WTC11 (cell line): ENCODE measurements around the gene NME8. TPM values are rescaled to one million over a fixed set of nuclear protein-coding genes. Genes with fewer than 3 reads are reported as not detected.

Experiments used
- ATAC-seq: fragments of 200-7000 bp; cut with Tn5 transposase; 2 replicates; pipeline ENCODE4 v1.10.0; 2021; ENCODE audit warnings: mild to moderate bottlenecking, moderate library complexity
- CTCF ChIA-PET: fragments of 300-600 bp; sonication (Branson Sonifier 250); formaldehyde crosslinking; loops from one replicate; lab custom pipeline; 2021; ENCODE audit warnings: antibody characterized with exemption; lab: Charles Lee
- POLR2A ChIA-PET: fragments of 350-600 bp; sonication (Branson Sonifier 250); formaldehyde crosslinking; loops from one replicate; lab custom pipeline; 2021; ENCODE audit warnings: antibody characterized with exemption; lab: Charles Lee
- DNase-seq: peaks from one replicate; pipeline ENCODE4 v3.0.0; 2021; ENCODE audit warnings: low spot score
- H3K27ac Mint-ChIP-seq: 2 replicates; pipeline ENCODE4 v1.8.0; 2021; ENCODE audit warnings: mixed read lengths
- H3K27me3 Mint-ChIP-seq: 2 replicates; pipeline ENCODE4 v1.8.0; 2021; ENCODE audit warnings: low read depth, mild to moderate bottlenecking, moderate library complexity, mixed read lengths
- H3K36me3 Mint-ChIP-seq: 2 replicates; pipeline ENCODE4 v1.8.0; 2021; ENCODE audit warnings: mixed read lengths
- H3K4me1 Mint-ChIP-seq: 2 replicates; pipeline ENCODE4 v1.8.0; 2022; ENCODE audit warnings: mixed read lengths
- H3K4me3 Mint-ChIP-seq: 2 replicates; pipeline ENCODE4 v1.8.0; 2021; ENCODE audit warnings: mild to moderate bottlenecking, moderate library complexity, mixed read lengths
- H3K9me3 Mint-ChIP-seq: 2 replicates; pipeline ENCODE4 v1.8.0; 2021; ENCODE audit warnings: mixed read lengths
- ATF3 ChIP-seq: sonication (generic); formaldehyde crosslinking; conservative IDR thresholded peaks from 2 replicates; pipeline ENCODE4 v1.8.1; 2022; ENCODE audit warnings: mild to moderate bottlenecking, missing genetic modification reagents
- CBFB ChIP-seq: sonication (generic); formaldehyde crosslinking; IDR thresholded peaks from 2 replicates; pipeline ENCODE4 v1.8.1; 2022; ENCODE audit warnings: mild to moderate bottlenecking, low read depth, missing genetic modification reagents
- ESRRA ChIP-seq: sonication (generic); formaldehyde crosslinking; IDR thresholded peaks from 2 replicates; pipeline ENCODE4 v1.8.1; 2022; ENCODE audit warnings: mild to moderate bottlenecking, missing genetic modification reagents, borderline replicate concordance
- FOXP4 ChIP-seq: sonication (generic); formaldehyde crosslinking; IDR thresholded peaks from 2 replicates; pipeline ENCODE4 v1.8.0; 2022; ENCODE audit warnings: mild to moderate bottlenecking, missing genetic modification reagents
- GRHL2 ChIP-seq: fragments of 250-450 bp; sonication (Bioruptor Pico); IDR thresholded peaks from 2 replicates; pipeline ENCODE4 v1.8.0; 2022; ENCODE audit warnings: mild to moderate bottlenecking, moderate library complexity; ENCODE audit not compliant: insufficient replicate concordance, severe bottlenecking
- HMGXB4 ChIP-seq: sonication (generic); formaldehyde crosslinking; IDR thresholded peaks from 2 replicates; pipeline ENCODE4 v1.8.1; 2023; ENCODE audit warnings: mild to moderate bottlenecking, moderate library complexity, missing genetic modification reagents
- JUN ChIP-seq: sonication (generic); formaldehyde crosslinking; IDR thresholded peaks from 2 replicates; pipeline ENCODE4 v1.8.0; 2023; ENCODE audit warnings: mild to moderate bottlenecking, missing genetic modification reagents
- MYBL2 ChIP-seq: sonication (generic); formaldehyde crosslinking; IDR thresholded peaks from 2 replicates; pipeline ENCODE4 v1.8.1; 2023; ENCODE audit warnings: mild to moderate bottlenecking, moderate library complexity, missing genetic modification reagents
- NR2C2 ChIP-seq: sonication (generic); formaldehyde crosslinking; IDR thresholded peaks from 2 replicates; pipeline ENCODE4 v1.8.0; 2022; ENCODE audit warnings: mild to moderate bottlenecking, missing genetic modification reagents
- PREB ChIP-seq: sonication (generic); formaldehyde crosslinking; IDR thresholded peaks from 2 replicates; pipeline ENCODE4 v1.8.1; 2022; ENCODE audit warnings: mild to moderate bottlenecking, missing genetic modification reagents, moderate library complexity, borderline replicate concordance
- SOX15 ChIP-seq: fragments of 250-450 bp; sonication (Bioruptor Pico); IDR thresholded peaks from 2 replicates; pipeline ENCODE4 v1.9.0; 2021; ENCODE audit warnings: mild to moderate bottlenecking
- TEAD4 ChIP-seq: sonication (generic); formaldehyde crosslinking; IDR thresholded peaks from 2 replicates; pipeline ENCODE4 v1.8.0; 2022; ENCODE audit warnings: mild to moderate bottlenecking, missing genetic modification reagents
- USF2 ChIP-seq: sonication (generic); formaldehyde crosslinking; IDR thresholded peaks from 2 replicates; pipeline ENCODE4 v1.8.1; 2023; ENCODE audit warnings: mild to moderate bottlenecking, missing genetic modification reagents, moderate library complexity
- ZNF317 ChIP-seq: sonication (generic); formaldehyde crosslinking; IDR thresholded peaks from 2 replicates; pipeline ENCODE4 v1.8.1; 2023; ENCODE audit warnings: low read depth, mild to moderate bottlenecking, moderate library complexity, missing genetic modification reagents, borderline replicate concordance
- ZNF396 ChIP-seq: fragments of 250-450 bp; sonication (Bioruptor Pico); IDR thresholded peaks from 2 replicates; pipeline ENCODE4 v1.8.0; 2021; ENCODE audit warnings: mild to moderate bottlenecking, moderate library complexity, borderline replicate concordance
- ZNF671 ChIP-seq: fragments of 250-450 bp; sonication (Bioruptor Pico); IDR thresholded peaks from 2 replicates; pipeline ENCODE4 v1.8.0; 2021; ENCODE audit warnings: mild to moderate bottlenecking
- total RNA-seq: library from RNA; stranded (reverse); gene quantifications from 3 replicates; pipeline ENCODE4 v1.2.3, GENCODE V29; 2021

The NME8 gene
- total RNA-seq, 1 experiment from 2014 or later: 1.0 TPM

GRCh38 chr7:37899712-37900247, 51.4 kb downstream of the NME8 start (continued):
- TF ChIP-seq CBFB (CRISPR knock-in tag) (no peak), ZNF671 (CRISPR knock-in tag) (no peak), ZNF396 (CRISPR knock-in tag) (no peak), HMGXB4 (CRISPR knock-in tag) (no peak), MYBL2 (CRISPR knock-in tag) (no peak)

GRCh38 chr7:37901236-37901827, 52.9 kb downstream of the NME8 start:
- H3K36me3 Mint-ChIP-seq: no peaks in the 10 kb centered on the region
- ATAC-seq: peak; percentile 82
- CTCF ChIA-PET: interaction anchor here (0.6 to 2.7 kb wide), 19 partner anchors 14 to 473 kb away, joined by 3 to 31 read pairs (median 5); partner anchors contain the start of genes EPDR1, SFRP4 and STARD3NL
- H3K4me3 Mint-ChIP-seq: no peak overlapping the region
- no peak overlapping the region for H3K27ac Mint-ChIP-seq
- H3K9me3 Mint-ChIP-seq: peaks cover 3% of the 10 kb centered on the region; the same call in 1 of the 2 replicates
- no peak for DNase-seq
- no peaks in the 10 kb centered on the region for H3K27me3 Mint-ChIP-seq
- H3K4me1 Mint-ChIP-seq: peaks cover 2% of the 10 kb centered on the region
- POLR2A ChIA-PET: interaction anchor here (0.7 kb wide), 1 partner anchor 15 kb away, joined by 3 read pairs; no protein-coding TSS in a partner anchor
- TF ChIP-seq ZNF671 (CRISPR knock-in tag): no peak
- no peak for TF ChIP-seq ZNF317 (CRISPR knock-in tag)
- no peak for TF ChIP-seq PREB (CRISPR knock-in tag)
- TF ChIP-seq SOX15 (CRISPR knock-in tag): no peak
- TF ChIP-seq JUN (CRISPR knock-in tag): no peak
- no peak for TF ChIP-seq ESRRA (CRISPR knock-in tag)
- TF ChIP-seq ATF3 (CRISPR knock-in tag): no peak
- no peak for TF ChIP-seq GRHL2 (CRISPR knock-in tag)
- no peak for TF ChIP-seq USF2 (CRISPR knock-in tag)
- no peak for TF ChIP-seq FOXP4 (CRISPR knock-in tag)
- no peak for TF ChIP-seq NR2C2 (CRISPR knock-in tag)
- no peak for TF ChIP-seq TEAD4 (CRISPR knock-in tag)
